Cardiac muscle cell (in vitro differentiated cells and primary cell): ENCODE data around the gene MICU1. TPM values are rescaled to one million over a fixed set of nuclear protein-coding genes. Genes with fewer than 3 reads are reported as not detected.
"Not testable (repeated sequence)": the region's sequence is repeated elsewhere in the genome, so short reads cannot be mapped to it uniquely, and the experiment has no call there.

Experiments used
- DNase-seq, 2 donors: peaks; one replicate each; pipeline versions ENCODE4 v3.0.0 to v3.0.0-alpha.2; 2010 to 2017; ENCODE audit warnings: low read depth in 1 of 2, low spot score in 1 of 2
- H3K27ac ChIP-seq: fragments of 200-600 bp; sonication (generic); 2 replicates; pipeline ENCODE4 v1.5.1; 2016
- H3K27me3 ChIP-seq: fragments of 200-600 bp; sonication (generic); 2 replicates; pipeline ENCODE4 v1.6.0; 2016; ENCODE audit warnings: control low read depth
- H3K36me3 ChIP-seq: fragments of 200-600 bp; sonication (generic); 2 replicates; pipeline ENCODE4 v1.5.1; 2016; ENCODE audit warnings: control low read depth
- H3K4me1 ChIP-seq: fragments of 200-600 bp; sonication (generic); 2 replicates; pipeline ENCODE4 v1.8.1; 2017; ENCODE audit warnings: low read depth, mild to moderate bottlenecking, mixed run types
- H3K4me3 ChIP-seq: fragments of 200-600 bp; sonication (generic); 2 replicates; pipeline ENCODE4 v1.5.1; 2016; ENCODE audit warnings: mild to moderate bottlenecking
- H3K9me3 ChIP-seq: fragments of 200-600 bp; sonication (generic); 2 replicates; pipeline ENCODE4 v1.5.1; 2017; ENCODE audit warnings: low read depth, mild to moderate bottlenecking, control low read depth
- CTCF ChIP-seq: IDR thresholded peaks from 2 replicates; pipeline ENCODE4 v1.5.1; 2012; ENCODE audit warnings: low read depth, mild to moderate bottlenecking, low read length
- polyA plus RNA-seq: library from polyadenylated mRNA; unstranded; fragments of >200 nt; fragmentation: Nextera tagmentation; extraction: Ambion mirVana; gene quantifications from 2 replicates; pipeline ENCODE4 v1.2.1, GENCODE V29; 2016
- total RNA-seq: library from RNA; depleted of rRNA; stranded (reverse); fragments of >200 nt; gene quantifications from 2 replicates; pipeline ENCODE4 v1.2.3, GENCODE V29; 2016

The MICU1 gene
- total and polyA plus RNA-seq, 2 experiments from 2014 or later: 48.3 to 53.2 TPM

GRCh38 chr10:72561745-72562166 is 64.1 kb downstream of the MICU1 start:
- no peaks in the 10 kb centered on the region for H3K27me3 ChIP-seq
- no peak overlapping the region for H3K4me3 ChIP-seq
- no peaks in the 10 kb centered on the region for H3K4me1 ChIP-seq
- TF ChIP-seq CTCF: no peak
- DNase-seq: no peak
- no peaks in the 10 kb centered on the region for H3K36me3 ChIP-seq
- no peak overlapping the region for H3K27ac ChIP-seq
- H3K9me3 ChIP-seq: no peaks in the 10 kb centered on the region

GRCh38 chr10:72557362-72557761 is 68.5 kb downstream of the MICU1 start:
- H3K9me3 ChIP-seq: no peaks in the 10 kb centered on the region
- no peaks in the 10 kb centered on the region for H3K27me3 ChIP-seq
- H3K36me3 ChIP-seq: no peaks in the 10 kb centered on the region
- no peak overlapping the region for H3K4me3 ChIP-seq
- TF ChIP-seq CTCF: no peak
- DNase-seq: peak in 1 of 2 donors; percentile 52
- no peak overlapping the region for H3K27ac ChIP-seq
- H3K4me1 ChIP-seq: no peaks in the 10 kb centered on the region

- H3K27me3 ChIP-seq: no peaks in the 10 kb centered on the region
- H3K27ac ChIP-seq: no peak overlapping the region
- TF ChIP-seq CTCF: no peak
- no peak overlapping the region for H3K4me3 ChIP-seq
- H3K9me3 ChIP-seq: no peaks in the 10 kb centered on the region
- peak in 1 of 2 donors; percentile 93 for DNase-seq
- peaks cover 16% of the 10 kb centered on the region for H3K36me3 ChIP-seq
- H3K4me1 ChIP-seq: no peaks in the 10 kb centered on the region
Measured at GRCh38 chr10:72552857-72553256, 73.0 kb downstream of the MICU1 start.

GRCh38 chr10:72550239-72550638 is 75.6 kb downstream of the MICU1 start:
- peaks cover 16% of the 10 kb centered on the region for H3K36me3 ChIP-seq
- no peaks in the 10 kb centered on the region for H3K4me1 ChIP-seq
- H3K4me3 ChIP-seq: no peak overlapping the region
- H3K27me3 ChIP-seq: no peaks in the 10 kb centered on the region
- no peak for DNase-seq
- H3K9me3 ChIP-seq: no peaks in the 10 kb centered on the region
- H3K27ac ChIP-seq: no peak overlapping the region
- TF ChIP-seq CTCF: no peak

GRCh38 chr10:72545546-72545945 is 80.3 kb downstream of the MICU1 start:
- no peaks in the 10 kb centered on the region for H3K4me1 ChIP-seq
- no peaks in the 10 kb centered on the region for H3K9me3 ChIP-seq
- DNase-seq: no peak
- no peak overlapping the region for H3K4me3 ChIP-seq
- no peak for TF ChIP-seq CTCF
- H3K36me3 ChIP-seq: peaks cover 10% of the 10 kb centered on the region
- no peak overlapping the region for H3K27ac ChIP-seq
- H3K27me3 ChIP-seq: no peaks in the 10 kb centered on the region

- DNase-seq, H3K9me3 ChIP-seq, H3K4me3 ChIP-seq, H3K36me3 ChIP-seq, H3K27me3 ChIP-seq, H3K27ac ChIP-seq, H3K4me1 ChIP-seq: not testable (repeated sequence)
Measured at GRCh38 chr10:72543855-72544254, 82.0 kb downstream of the MICU1 start.
